Measurements from ENCODE around the gene ARID5B.

The ARID5B gene

DNA sequence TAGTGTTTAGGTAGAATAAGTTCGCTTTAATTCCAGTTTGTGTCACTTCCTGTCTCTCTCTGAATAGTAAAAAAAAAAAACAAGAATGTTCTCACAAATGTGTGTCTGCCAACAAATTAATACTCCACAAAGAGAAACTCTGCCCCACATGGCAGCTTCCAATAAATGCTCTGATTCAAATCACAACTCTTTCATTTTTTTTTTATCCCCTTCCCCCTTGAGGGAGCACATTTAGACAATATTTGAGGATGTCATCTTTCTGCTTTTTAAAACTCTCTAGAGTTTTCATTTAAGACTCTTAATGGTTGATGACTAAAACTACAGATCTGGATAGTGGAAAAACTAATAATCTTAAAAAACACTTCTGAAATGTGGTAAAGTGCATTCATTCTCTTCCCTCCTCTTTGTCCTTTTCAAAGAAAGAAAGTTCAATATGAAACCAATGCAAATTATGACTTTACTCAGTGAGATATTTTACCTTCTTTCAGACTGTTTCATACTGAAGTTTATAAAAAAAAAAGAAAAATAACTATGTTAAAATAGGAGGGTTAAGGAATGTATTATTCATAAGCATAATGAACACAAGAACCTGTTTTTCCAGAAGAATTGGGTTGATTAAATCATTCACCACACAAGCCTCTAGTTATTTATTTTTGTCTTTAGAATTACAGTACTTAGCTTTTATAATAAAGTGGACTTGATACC is 42.3 kb downstream of the ARID5B start:
- no peak for DNase-seq

DNA sequence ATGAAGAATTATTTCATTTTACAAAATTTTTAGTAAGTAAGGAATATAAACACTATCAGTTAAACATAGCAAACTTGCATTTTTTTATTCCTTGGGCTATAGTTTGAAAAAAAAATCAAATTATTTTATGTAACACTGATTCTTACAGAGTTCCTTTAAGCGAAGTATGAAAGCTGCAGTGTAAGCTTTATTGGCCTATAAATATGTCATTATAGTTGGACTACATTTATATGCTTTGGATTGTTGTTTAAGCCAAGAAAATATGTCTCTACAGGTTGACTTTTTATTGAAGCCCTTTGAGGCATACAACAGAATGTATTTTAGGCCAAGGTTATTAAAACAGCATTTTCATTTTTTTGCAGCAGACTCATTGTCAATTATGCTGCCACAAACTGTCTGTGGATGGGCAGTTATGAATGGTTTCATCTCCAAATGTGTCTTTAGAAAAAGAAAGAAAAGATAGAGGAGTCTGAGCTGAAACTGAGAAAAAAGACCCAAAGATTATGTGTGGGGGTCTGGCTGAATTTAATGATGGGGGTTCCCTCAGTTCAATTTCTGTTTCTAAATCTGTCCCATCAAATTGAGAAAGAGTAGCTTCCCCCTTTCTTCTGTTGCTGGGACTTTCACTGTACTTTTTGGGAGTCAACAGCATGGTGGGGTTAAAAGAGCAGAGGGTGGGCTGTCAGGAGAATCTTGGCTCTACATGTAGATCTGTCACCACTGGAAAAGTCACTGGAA is 43.1 kb downstream of the ARID5B start:
- no peak for DNase-seq

DNA sequence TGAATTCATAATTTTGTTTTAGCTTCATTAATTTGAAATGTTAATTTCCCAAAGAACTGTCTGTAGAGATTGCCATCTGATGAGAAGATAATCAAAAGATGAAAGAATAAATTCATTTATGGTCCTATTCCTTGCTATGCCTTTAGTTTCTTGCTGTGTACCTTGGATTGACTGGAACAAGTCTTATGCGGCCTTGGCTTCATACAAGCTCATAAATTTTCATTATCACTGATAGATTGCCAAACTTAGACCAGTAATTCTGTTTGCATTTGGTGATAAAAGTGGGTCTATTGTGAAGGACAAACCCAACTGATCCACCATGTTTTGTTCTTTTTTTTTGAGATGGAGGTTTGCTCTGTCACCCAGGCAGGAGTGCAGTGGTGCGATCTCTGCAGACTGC is 48.2 kb downstream of the ARID5B start:
- no peak for DNase-seq

DNA sequence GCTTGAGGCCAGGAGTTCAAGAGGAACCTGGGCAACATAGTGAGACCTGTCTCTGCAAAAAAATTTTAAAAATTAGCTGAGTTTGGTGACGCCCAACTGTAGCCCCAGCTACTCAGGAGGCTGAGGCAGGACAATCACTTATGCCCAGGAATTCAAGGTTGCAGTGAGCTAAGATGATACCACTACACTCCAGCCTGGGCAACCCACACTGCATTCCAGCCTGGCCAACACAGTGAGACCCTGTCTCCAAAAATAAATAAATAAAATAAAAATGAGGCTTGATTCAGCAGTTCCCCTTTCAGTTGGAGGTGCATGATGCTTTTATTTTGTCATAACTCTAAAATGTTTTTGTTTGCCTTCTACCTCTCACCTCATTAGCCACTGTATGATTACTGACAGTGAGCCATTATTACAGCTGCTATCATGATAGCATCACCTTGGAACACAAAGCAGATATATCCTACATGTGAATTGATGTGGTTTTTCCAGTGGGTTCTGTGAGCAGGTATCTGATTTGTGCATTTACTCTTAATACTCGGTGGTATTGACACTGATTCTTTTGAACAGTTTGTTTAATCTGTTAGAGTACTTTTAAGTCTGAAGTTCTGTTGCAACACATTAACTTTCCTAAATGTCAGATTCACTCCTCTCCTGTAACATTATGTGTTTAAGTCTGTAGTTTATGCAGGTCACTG is 49.1 kb downstream of the ARID5B start:
- DNase-seq = no peak

DNA sequence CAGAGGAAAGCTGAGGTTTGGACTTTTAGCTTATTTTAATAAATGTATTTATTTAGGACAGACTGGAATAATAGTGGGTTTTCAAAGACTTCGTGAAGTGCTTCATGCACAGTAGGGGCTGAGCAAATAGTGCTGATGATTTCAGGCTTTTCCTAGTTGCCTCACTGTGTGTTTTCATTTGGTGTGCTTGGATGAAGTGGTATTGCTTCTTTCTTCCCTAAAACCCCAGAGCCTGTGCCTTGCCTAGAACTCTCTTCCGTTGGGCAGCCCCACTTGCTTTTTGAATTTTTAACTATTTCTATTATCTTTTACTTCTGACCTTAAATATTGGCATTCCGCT is 49.6 kb downstream of the ARID5B start:
- no peak for DNase-seq

DNA sequence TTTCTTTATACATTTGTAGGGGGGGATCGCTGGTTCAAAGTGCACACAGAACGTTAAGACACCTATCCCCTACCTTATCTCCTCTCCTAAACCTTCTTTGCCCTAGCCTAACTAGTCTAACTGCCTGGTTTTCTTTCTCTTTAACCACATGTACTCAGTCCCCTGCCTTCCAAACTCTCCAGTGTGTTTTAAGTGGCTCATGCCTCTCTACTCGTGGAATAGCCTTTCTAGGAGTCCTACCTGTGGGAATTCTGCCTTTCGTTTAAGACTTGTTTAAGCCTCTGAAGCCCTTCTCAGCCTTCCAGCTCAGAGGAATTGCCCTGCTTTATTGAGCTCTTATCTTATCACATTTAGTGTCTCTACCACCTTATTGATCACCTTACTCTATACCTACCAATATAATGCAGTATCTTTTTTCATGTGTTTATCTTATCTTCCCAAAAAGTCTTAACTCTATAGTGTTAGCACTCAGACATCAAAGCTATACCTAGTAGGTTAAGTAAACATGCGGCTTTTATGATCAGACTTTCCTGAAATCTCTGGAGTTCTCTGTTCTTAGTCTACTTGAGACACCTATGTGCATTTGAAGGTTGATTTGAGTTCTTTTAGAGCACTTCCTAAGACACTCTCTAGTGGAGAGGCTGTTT is 50.7 kb downstream of the ARID5B start:
- DNase-seq = no peak

DNA sequence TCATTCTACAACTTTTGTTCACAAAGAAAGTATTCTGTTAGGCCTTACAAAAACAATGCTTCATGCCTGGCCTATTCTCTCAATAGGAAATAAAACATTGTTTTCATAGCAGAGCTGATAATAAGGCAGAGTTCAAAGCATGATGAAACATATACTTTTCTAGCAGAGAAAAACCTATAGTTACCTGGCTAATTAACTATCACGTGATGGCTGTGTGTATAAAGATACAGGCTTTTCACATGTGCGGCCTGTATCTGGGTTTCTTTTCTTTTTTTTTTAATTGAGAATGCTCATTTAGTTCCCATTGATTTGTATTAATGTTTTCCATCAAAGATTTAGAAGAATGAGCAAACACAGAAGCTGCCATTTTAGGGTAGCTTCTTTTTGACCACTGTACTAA is 51.7 kb downstream of the ARID5B start:
- no peak for DNase-seq

DNA sequence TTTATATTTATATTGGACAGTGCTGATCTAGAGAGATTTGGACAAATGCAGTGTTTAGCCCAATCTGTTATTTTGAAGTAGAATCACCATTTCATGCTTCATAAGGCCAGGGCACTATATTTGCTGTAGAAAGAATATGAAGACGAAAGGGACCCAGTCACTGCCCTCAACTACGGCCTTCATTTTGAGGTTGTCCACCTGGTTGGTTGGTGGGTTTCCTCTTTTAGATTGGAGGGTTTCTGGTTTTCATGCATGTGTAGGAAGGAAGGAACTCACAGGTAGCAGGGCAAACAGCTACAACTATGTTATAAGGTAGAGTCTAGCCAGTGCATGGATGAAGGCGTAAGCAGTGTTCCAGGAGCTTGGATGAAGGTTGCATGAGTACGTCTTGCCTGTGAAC is 56.3 kb downstream of the ARID5B start:
- DNase-seq = no peak

DNA sequence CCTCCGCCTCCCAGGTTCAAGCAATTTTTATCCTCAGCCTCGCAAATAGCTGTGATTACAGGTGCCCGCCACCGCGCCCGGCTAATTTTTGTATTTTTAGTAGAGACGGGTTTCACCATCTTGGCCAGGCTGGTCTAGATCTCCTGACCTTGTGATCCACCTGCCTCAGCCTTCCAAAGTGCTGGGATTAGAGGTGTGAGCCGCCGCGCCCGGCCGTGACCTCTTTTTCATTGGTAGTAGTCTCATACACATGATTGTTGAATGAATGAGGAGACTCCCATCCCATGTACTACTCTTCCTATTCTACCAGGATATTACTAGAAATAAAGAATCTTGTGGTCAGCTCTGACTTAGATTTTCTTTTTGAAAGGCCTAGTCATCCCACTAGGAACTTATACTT is 56.8 kb downstream of the ARID5B start:
- no peak for DNase-seq

DNA sequence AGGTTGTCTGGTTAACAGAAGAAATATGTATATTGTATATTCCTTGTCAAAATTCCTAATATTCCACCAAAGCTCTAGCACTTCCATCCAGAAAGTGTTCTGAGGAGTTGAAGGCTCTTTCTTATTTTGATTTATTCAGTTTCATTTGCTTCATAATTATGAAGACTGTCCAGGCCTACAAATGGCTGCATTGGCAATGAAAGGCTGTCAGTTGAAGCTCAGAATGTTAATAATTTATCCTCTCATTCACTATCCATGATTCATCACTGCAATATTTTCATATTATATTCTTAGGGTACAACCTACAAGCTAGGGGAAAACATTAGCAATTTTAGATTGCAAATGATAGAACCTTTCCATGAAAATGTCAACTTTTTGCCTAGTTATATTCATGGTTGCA is 57.3 kb downstream of the ARID5B start:
- no peak for DNase-seq

DNA sequence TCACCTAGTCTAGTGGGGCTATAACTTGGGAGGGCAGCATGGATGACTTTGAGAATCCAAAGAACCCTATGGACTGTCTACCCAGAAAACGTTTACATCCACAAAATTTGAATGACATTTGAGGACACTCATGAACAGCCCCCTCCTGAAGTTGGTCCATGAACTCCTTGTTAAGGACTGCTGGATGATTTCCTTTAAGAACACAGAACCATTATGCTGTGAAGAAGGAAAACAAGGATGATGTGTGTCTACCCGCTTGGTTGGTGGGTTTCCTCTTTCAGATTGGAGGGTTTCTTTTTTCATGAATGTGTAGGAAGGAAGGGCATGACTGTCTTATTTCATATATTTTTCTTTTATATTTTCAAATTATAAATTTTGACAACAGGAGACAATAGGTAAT is 58.3 kb downstream of the ARID5B start:
- no peak for DNase-seq

DNA sequence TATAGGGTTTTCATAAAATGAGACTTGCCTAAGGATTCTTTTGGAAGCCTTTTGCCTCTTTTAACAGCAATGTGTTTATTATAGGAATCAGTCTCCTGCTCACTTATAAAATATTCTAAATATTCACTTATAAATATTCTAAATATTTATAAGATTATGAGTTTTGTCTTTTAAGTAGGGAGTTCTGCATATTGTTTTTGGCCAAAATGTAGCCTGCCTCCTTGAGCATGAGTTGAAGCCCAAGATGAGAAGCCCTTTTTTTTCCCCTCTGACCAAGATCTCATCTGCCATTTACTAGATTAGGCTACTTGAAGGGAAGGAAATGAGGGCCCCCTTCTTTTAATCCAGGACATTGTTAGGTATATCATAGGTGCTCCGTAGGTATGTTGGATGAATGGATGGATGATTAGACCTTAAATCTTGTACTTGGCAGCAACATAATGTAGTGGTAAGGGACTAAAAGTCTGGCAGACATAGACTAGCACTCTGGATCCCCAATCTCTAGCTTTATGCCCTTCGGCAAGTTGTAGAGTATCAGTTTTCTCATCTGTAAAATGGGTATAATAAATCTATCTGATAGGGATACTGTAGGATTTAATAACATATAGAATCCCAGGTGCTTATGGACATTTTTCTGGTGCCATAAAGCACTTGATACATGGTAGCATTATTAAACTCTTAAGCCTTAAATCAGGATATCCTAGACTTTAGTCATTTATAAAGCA is 59.1 kb downstream of the ARID5B start:
- no peak for DNase-seq

DNA sequence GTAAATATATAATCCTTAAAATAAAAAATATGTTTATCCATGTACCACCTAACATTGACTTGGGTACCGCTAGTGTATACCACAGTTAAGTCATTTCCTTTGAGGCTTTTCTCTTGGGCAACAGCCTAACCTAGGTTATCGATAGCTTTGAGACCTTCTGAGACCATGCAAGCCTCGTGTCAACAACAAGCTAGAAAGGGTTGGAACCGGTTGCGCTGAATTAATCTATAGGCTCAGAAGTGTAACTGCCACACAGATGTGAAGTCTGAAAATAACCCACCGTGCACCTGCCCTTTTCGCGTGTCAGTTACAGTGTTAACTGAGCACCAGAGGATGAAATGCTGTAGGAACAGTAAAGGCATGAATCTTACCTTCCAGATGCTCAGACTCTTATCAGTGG is 59.8 kb downstream of the ARID5B start:
- DNase-seq = no peak

DNA sequence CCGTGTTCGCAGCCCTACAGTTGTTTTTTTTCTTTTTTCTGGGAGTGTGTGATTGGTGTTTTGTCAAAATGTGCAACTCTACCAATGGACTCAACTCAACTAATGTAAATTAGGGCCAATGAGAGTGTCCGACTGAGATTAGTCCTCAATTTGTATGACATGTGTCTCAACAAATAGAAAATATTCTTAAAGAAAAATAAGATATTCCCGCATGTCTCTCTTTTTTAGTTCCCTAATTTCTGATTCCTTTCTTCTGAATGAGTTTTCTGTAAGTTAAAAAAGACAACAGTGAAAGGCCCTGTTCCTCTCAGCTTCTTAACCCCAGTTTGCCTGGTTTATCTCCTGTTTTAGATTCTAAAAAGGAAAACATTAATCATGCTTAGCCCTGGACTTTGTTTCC is 61.5 kb downstream of the ARID5B start:
- DNase-seq = no peak

DNA sequence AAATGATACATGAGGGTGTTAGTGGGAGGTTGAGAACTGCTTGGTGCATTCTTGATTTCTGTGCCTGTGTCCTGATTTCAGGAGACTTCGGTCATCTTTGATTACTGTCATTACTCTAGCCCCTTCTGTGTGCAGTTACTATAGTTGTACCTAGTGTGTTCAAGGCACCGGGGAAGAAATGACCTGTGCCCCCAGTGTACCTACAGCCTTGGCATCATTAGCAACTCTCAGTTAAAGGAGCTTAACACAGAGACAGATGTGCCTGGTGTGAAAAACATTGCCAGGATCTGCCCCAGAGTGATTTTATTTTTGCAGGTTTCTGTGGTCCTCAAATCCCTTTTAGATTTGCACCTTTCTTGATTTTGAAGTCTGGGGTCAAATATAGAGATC is 62.2 kb downstream of the ARID5B start:
- DNase-seq = no peak

DNA sequence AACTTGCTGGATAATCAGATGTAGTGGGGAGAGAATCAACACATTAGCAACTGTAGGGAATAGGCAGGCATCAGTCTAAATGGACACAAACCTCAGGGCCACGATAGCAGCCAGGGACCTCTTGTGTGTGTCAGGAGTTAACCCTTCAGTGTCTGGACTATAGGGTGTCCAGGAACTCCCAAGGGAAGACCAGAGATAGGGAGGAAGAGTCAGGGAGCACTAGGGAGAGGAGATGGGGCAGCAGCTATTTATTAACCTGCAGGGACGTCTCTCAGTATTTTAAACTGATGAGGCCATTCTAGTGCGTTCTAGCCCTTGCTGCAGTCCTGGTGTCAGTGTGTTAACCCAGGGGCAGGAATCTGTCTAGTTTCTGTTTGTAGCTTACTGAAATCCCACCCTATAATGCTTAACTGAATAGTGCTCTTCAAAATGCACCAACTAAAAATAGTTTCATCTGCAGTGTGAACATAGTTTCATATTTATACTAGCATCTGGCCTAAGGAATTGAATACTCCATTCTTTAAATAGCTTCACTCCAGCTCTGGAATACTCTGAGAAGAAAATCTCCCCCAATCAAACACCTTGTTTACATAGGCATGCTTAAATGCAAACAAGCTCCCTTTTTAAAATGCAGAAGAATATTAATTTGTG is 62.7 kb downstream of the ARID5B start:
- no peak for DNase-seq

DNA sequence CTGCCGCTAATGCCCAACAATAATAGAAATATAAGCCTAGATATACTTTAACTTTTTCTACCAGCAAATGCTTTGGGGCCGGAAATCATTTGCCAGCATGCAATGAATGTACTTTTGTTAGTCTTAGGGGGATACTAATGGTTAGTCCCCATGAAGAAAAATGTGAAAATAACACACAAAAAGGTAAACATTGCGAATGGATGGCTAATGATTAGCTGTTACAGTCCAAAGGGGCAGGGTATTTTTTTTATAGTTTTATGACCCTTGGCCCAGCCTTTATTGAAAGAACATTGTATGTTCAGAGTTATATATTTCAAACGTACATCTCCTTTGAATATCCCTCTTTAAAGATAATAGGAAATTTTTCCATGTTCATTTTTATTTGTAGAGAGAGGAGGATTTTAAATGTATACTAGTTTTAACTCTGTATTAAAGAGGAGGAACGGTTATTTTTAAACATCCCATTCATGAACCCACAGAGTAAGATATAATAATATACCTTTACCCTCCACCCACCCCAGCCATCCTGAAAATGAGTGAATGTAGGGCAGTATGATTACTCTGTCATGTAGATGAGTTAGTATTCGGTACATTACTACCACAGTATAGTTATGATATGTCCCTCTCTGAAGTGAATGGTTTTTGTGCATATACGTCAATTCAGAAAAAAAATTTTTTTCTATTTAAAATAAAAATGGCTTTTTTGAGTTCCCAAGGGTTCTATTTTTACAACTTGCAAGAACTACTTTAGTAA is 63.6 kb downstream of the ARID5B start:
- no peak for DNase-seq

DNA sequence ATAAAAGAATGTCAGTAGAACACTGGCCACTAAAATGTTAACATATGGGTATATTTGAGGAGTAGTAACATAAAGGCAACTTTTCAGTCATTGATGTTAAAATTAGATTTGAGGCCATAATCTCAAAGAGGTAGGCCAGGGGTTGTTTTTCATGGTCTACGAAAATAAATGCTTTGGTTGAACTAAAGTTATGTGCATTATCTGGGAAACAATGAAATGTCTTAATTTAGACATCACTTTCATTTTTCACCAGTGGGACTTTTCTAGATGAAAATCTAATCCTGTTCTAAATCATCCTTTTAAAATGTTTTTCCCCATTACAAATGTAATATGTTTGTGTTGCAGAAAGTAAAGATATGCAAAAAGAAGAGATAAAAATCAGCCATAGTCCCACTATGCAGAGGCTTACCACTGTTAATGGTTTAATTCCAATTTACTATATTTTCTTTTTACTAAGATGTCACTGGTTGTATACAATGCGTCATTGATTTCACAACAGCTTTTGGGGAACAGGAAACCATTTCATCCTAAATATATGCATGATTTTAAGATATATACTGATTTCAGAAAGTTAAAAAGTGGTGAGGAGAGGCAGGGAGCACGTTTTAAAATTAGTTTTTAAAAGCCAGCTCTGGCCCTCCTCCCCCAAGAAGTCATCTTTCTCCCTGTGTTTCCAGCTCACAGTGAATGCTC is 64.3 kb downstream of the ARID5B start:
- DNase-seq = no peak

DNA sequence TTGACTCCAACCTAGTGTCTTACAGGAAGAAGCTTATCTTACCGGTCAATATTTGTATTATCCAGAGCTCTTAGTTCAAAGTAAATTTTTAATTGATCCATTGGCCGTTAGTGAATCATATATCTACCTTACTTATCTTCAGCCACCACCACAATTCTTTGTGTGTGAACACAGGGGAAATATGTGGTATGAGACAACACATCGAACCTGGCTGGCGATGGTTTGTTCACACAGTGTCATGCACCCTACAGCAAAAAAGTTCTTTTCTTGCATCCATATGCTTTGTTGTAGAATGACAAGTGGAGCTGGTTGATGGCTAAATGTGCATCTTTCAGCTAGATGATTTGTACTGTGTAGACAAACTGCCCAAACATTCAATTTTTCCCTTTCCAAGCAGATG is 65.8 kb downstream of the ARID5B start:
- DNase-seq = no peak

DNA sequence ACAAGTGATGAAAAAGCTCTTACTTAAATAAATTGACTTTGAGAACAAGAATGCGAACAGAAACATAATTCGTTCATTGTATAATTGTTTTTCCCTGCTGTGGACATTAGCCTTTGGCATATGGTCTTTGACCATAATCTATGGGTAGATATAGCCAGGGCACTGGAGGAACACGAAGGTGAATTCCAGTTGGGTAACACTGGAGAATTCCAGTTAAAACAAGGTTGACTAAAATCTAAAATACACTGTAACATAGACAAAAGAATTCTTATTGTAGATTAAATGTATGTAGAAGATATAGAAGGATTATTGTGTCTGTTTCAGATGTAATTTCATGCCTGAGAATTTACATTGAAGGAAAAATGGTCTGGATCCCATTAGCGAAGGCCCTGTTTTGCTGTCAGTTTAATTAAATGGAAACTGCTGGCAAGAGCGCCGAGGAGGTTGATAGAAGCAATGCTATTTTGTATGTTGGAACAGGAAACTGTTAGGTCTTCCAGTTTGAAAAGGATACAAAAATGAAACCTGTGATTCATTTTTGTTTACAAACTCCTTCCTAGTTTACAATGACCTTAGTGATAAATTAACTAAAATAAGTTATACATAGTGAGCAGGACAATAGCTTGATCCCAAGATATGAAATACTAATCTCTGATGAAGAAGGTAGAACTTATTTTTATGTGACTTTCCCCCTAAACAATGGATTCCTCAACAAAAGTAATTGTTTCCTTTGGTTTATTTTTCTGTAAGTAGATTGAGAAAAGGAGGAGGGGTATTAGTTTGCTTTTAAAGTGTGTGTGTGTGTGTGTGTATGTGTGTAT is 68.9 kb downstream of the ARID5B start:
- DNase-seq = no peak

DNA sequence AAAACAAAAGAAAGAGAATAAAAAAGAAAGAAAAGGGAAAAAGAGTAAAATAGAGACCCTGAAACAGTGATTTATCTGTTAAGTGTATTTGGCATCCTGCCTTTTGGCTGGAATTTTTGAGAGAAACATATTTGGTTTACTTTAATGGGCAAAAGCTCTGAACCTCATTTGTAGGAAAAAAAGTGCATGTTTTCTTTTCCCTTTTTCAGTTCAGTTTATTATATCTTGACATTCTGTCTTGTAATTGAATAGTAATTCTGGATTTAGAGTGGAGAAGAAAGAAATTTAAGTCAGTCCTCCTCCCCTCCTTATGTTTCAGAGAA is 69.5 kb downstream of the ARID5B start:
- no peak for DNase-seq

All from NCI-H510A (cell line).